K562 (cell line): ENCODE data around the gene KYAT1. TPM values are rescaled to one million over a fixed set of nuclear protein-coding genes. Genes with fewer than 3 reads are reported as not detected.

Source experiments
- CSDE1 ChIP-seq, 2 experiments: fragments of 450-650 bp; IDR thresholded peaks; 2 replicates each; pipeline ENCODE4 v1.6.1; 2016; ENCODE audit warnings: mild to moderate bottlenecking in 1 of 2
- EZH2 ChIP-seq: IDR thresholded peaks from 2 replicates; pipeline ENCODE4 v1.6.1; 2012; ENCODE audit warnings: low read depth, mild to moderate bottlenecking, inconsistent platforms, low read length, borderline replicate concordance
- MAFK ChIP-seq: IDR thresholded peaks from 2 replicates; pipeline ENCODE4 v1.6.1; 2011; ENCODE audit warnings: low read length, improper control_type of control experiment
- MAZ ChIP-seq, 2 experiments: fragments of 450-650 bp in 1 of 2; sonication (generic) in 1 of 2; formaldehyde crosslinking; IDR thresholded peaks in 1 of 2; conservative IDR thresholded peaks in 1 of 2; 2 replicates each; pipeline versions ENCODE4 v1.4.0 to v1.5.0; 2020; ENCODE audit warnings: mild to moderate bottlenecking in 1 of 2, missing genetic modification reagents in 1 of 2
- MED1 ChIP-seq: sonication (generic); formaldehyde crosslinking; IDR thresholded peaks from 2 replicates; pipeline ENCODE4 v1.8.1; 2023; ENCODE audit warnings: missing genetic modification reagents, borderline replicate concordance
- MYNN ChIP-seq, 2 experiments: sonication (generic); formaldehyde crosslinking in 1 of 2; IDR thresholded peaks; 2 replicates each; pipeline versions ENCODE4 v1.5.0 to v1.6.1; 2016 to 2020; ENCODE audit warnings: antibody characterized with exemption in 1 of 2, missing genetic modification reagents in 1 of 2
- NFATC3 ChIP-seq: fragments of 450-650 bp; IDR thresholded peaks from 2 replicates; pipeline ENCODE4 v1.6.1; 2017; ENCODE audit warnings: mild to moderate bottlenecking
- PHB ChIP-seq: fragments of 250-450 bp; sonication (Bioruptor Pico); IDR thresholded peaks from 2 replicates; pipeline ENCODE4 v1.5.0; 2021
- POU5F1 ChIP-seq: fragments of 150-350 bp; IDR thresholded peaks from 2 replicates; pipeline ENCODE4 v1.6.1; 2014; ENCODE audit warnings: borderline replicate concordance, low read length, low read depth, mild to moderate bottlenecking; ENCODE audit not compliant: partially characterized antibody
- PREB ChIP-seq: sonication (generic); formaldehyde crosslinking; IDR thresholded peaks from 2 replicates; pipeline ENCODE4 v1.8.1; 2023; ENCODE audit warnings: mild to moderate bottlenecking, missing genetic modification reagents
- RAD21 ChIP-seq, 2 experiments: fragments of 250-450 bp in 1 of 2; fragments of 450-650 bp in 1 of 2; sonication (Bioruptor Pico) in 1 of 2; formaldehyde crosslinking in 1 of 2; IDR thresholded peaks in 1 of 2; conservative IDR thresholded peaks in 1 of 2; 2 replicates each; pipeline versions ENCODE4 v1.4.0 to v1.8.0; 2020 to 2022; ENCODE audit warnings: mild to moderate bottlenecking in 2 of 2, moderate library complexity in 1 of 2
- RBFOX2 ChIP-seq: fragments of 200-400 bp; formaldehyde crosslinking; IDR thresholded peaks from 2 replicates; pipeline ENCODE4 v1.6.1; 2017; ENCODE audit warnings: low read depth, mild to moderate bottlenecking, low read length, moderate library complexity
- SMARCA4 ChIP-seq: fragments of 450-650 bp; IDR thresholded peaks from 2 replicates; pipeline ENCODE4 v1.6.1; 2016
- THAP7 ChIP-seq: fragments of 250-450 bp; sonication (Bioruptor Pico); IDR thresholded peaks from 2 replicates; pipeline ENCODE4 v1.5.0; 2021
- U2AF1 ChIP-seq: fragments of 200-400 bp; formaldehyde crosslinking; optimal IDR thresholded peaks from 2 replicates; pipeline ENCODE3; 2017; ENCODE audit warnings: mild to moderate bottlenecking, low read depth, low read length, moderate library complexity
- ZNF354B ChIP-seq: fragments of 250-450 bp; sonication (Bioruptor Pico); IDR thresholded peaks from 2 replicates; pipeline ENCODE4 v1.4.0; 2020
- polyA plus RNA-seq, 8 experiments: library from polyadenylated mRNA; depleted of rRNA in 4 of 8; stranded (reverse) in 5 of 8; unstranded in 3 of 8; fragments of >200 nt; fragmentation: Nextera tagmentation in 2 of 8; fragmentation: Illumina TruSeq in 1 of 8; extraction: Ambion mirVana in 2 of 8; extraction: Trizol in 1 of 8; gene quantifications; 2 replicates each; pipeline versions ENCODE4 v1.2.1 to v1.2.3, GENCODE V29; 2011 to 2014; ENCODE audit warnings: inconsistent platforms in 1 of 8, missing spikeins in 1 of 8
- total RNA-seq, 7 experiments: library from RNA; depleted of rRNA in 6 of 7; stranded (reverse); fragments of >200 nt in 6 of 7; fragmentation: Illumina TruSeq in 2 of 7; extraction: Trizol in 2 of 7; gene quantifications; 2 replicates each; pipeline versions ENCODE4 v1.2.1 to v1.2.3, GENCODE V29; 2011 to 2021; ENCODE audit warnings: low replicate concordance in 1 of 7
- TF ChIP-seq, protein P1 (sequence below): fragments of 250-450 bp; sonication (Bioruptor Pico); IDR thresholded peaks from 2 replicates; pipeline ENCODE4 v1.9.0; 2021; ENCODE audit warnings: mild to moderate bottlenecking, inconsistent platforms
- TF ChIP-seq, protein P2 (sequence below): fragments of 250-450 bp; sonication (Bioruptor Pico); IDR thresholded peaks from 2 replicates; pipeline ENCODE4 v1.5.0; 2022; ENCODE audit warnings: mild to moderate bottlenecking
- TF ChIP-seq, protein P3 (sequence below): fragments of 250-450 bp; sonication (Bioruptor Pico); IDR thresholded peaks from 2 replicates; pipeline ENCODE4 v1.8.0; 2022; ENCODE audit warnings: inconsistent platforms

KYAT1 gene
- total and polyA plus RNA-seq, 9 of the 15 experiments (the other 6 are each of a cell fraction or from before 2014, with no cell fraction given) = 6.4 to 16.8 (median 11.1) TPM

- TF ChIP-seq MAZ (CRISPR knock-in tag; conservative IDR thresholded peaks at IDR 0.05 in 1 of 2, IDR thresholded peaks at IDR 0.05 in 1 of 2) = 0 out of 4 replicates have a peak, but pooled peaks of 1 of the 2 experiments have one; percentile 32
- TF ChIP-seq, protein P1, sequence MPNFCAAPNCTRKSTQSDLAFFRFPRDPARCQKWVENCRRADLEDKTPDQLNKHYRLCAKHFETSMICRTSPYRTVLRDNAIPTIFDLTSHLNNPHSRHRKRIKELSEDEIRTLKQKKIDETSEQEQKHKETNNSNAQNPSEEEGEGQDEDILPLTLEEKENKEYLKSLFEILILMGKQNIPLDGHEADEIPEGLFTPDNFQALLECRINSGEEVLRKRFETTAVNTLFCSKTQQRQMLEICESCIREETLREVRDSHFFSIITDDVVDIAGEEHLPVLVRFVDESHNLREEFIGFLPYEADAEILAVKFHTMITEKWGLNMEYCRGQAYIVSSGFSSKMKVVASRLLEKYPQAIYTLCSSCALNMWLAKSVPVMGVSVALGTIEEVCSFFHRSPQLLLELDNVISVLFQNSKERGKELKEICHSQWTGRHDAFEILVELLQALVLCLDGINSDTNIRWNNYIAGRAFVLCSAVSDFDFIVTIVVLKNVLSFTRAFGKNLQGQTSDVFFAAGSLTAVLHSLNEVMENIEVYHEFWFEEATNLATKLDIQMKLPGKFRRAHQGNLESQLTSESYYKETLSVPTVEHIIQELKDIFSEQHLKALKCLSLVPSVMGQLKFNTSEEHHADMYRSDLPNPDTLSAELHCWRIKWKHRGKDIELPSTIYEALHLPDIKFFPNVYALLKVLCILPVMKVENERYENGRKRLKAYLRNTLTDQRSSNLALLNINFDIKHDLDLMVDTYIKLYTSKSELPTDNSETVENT (CRISPR knock-in tag) = no peak
- TF ChIP-seq PREB = no peak
- no peak for TF ChIP-seq MYNN (IDR thresholded peaks at IDR 0.05)
- no peak for TF ChIP-seq MYNN (CRISPR knock-in tag; IDR thresholded peaks at IDR 0.05)
- peak in 1 of 2 experiments; percentile 18; a peak in 1 of 4 replicates for TF ChIP-seq RAD21 (CRISPR knock-in tag; conservative IDR thresholded peaks at IDR 0.05 in 1 of 2, IDR thresholded peaks at IDR 0.05 in 1 of 2)
- 0 out of 2 replicates have a peak, but pooled peaks have one; percentile 37 for TF ChIP-seq MED1 (CRISPR knock-in tag)
- TF ChIP-seq NFATC3 = no peak
- TF ChIP-seq RBFOX2 = peak; percentile 61
- TF ChIP-seq POU5F1 = no peak
- TF ChIP-seq ZNF354B = no peak
- TF ChIP-seq SMARCA4 = peak; percentile 16; the same call in 1 of the 2 replicates
- TF ChIP-seq, protein P2, sequence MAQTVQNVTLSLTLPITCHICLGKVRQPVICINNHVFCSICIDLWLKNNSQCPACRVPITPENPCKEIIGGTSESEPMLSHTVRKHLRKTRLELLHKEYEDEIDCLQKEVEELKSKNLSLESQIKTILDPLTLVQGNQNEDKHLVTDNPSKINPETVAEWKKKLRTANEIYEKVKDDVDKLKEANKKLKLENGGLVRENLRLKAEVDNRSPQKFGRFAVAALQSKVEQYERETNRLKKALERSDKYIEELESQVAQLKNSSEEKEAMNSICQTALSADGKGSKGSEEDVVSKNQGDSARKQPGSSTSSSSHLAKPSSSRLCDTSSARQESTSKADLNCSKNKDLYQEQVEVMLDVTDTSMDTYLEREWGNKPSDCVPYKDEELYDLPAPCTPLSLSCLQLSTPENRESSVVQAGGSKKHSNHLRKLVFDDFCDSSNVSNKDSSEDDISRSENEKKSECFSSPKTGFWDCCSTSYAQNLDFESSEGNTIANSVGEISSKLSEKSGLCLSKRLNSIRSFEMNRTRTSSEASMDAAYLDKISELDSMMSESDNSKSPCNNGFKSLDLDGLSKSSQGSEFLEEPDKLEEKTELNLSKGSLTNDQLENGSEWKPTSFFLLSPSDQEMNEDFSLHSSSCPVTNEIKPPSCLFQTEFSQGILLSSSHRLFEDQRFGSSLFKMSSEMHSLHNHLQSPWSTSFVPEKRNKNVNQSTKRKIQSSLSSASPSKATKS (CRISPR knock-in tag) = no peak
- TF ChIP-seq THAP7 (CRISPR knock-in tag) = no peak
- no peak for TF ChIP-seq U2AF1
- no peak for TF ChIP-seq EZH2
- TF ChIP-seq MAFK = no peak
- no peak for TF ChIP-seq CSDE1 (IDR thresholded peaks at IDR 0.05)
- TF ChIP-seq PHB = peak; percentile 85; the same call in 1 of the 2 replicates
- TF ChIP-seq, protein P3, sequence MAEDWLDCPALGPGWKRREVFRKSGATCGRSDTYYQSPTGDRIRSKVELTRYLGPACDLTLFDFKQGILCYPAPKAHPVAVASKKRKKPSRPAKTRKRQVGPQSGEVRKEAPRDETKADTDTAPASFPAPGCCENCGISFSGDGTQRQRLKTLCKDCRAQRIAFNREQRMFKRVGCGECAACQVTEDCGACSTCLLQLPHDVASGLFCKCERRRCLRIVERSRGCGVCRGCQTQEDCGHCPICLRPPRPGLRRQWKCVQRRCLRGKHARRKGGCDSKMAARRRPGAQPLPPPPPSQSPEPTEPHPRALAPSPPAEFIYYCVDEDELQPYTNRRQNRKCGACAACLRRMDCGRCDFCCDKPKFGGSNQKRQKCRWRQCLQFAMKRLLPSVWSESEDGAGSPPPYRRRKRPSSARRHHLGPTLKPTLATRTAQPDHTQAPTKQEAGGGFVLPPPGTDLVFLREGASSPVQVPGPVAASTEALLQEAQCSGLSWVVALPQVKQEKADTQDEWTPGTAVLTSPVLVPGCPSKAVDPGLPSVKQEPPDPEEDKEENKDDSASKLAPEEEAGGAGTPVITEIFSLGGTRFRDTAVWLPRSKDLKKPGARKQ = no peak
Observed at GRCh38 chr9:128818839-128819715, 62.7 kb downstream of the KYAT1 start (continued).
